ENCODE data around the gene PRX.

The PRX gene

GRCh38 chr19:40420451-40420765, 7.2 kb upstream of the PRX start:
- no peak for TF ChIP-seq CTCF (IDR thresholded peaks at IDR 0.05; ENCODE audit: borderline replicate concordance, control extremely low read depth, extremely low read depth, insufficient read depth, missing control alignments)
- in situ Hi-C loops (cut with MboI; ENCODE audit: low sequenced_read_pairs, unreplicated experiment): no loop called here
- DNase-seq (ENCODE audit: low spot score): no peak

GRCh38 chr19:40419780-40420179, 6.6 kb upstream of the PRX start:
- in situ Hi-C loops (cut with MboI; ENCODE audit: low sequenced_read_pairs, unreplicated experiment): no loop called here

GRCh38 chr19:40419066-40419612, 6.0 kb upstream of the PRX start:
- no peak for TF ChIP-seq CTCF (IDR thresholded peaks at IDR 0.05; ENCODE audit: borderline replicate concordance, control extremely low read depth, extremely low read depth, insufficient read depth, missing control alignments)
- in situ Hi-C loops (cut with MboI; ENCODE audit: low sequenced_read_pairs, unreplicated experiment): no loop called here
- DNase-seq (ENCODE audit: low spot score): no peak

More at GRCh38 chr19:40419780-40420179, 6.6 kb upstream of the PRX start:
- TF ChIP-seq CTCF (IDR thresholded peaks at IDR 0.05; ENCODE audit: borderline replicate concordance, control extremely low read depth, extremely low read depth, insufficient read depth, missing control alignments): no peak
- no peak for DNase-seq (ENCODE audit: low spot score)

GRCh38 chr19:40418040-40418439, 4.9 kb upstream of the PRX start:
- TF ChIP-seq CTCF (IDR thresholded peaks at IDR 0.05; ENCODE audit: borderline replicate concordance, control extremely low read depth, extremely low read depth, insufficient read depth, missing control alignments): no peak
- in situ Hi-C loops (cut with MboI; ENCODE audit: low sequenced_read_pairs, unreplicated experiment): no loop called here

GRCh38 chr19:40417643-40417981, 4.4 kb upstream of the PRX start:
- in situ Hi-C loops (cut with MboI; ENCODE audit: low sequenced_read_pairs, unreplicated experiment): no loop called here
- no peak for TF ChIP-seq CTCF (IDR thresholded peaks at IDR 0.05; ENCODE audit: borderline replicate concordance, control extremely low read depth, extremely low read depth, insufficient read depth, missing control alignments)
- DNase-seq (ENCODE audit: low spot score): no peak

More at GRCh38 chr19:40418040-40418439, 4.9 kb upstream of the PRX start:
- DNase-seq (ENCODE audit: low spot score): no peak

GRCh38 chr19:40416918-40417642, 3.9 kb upstream of the PRX start:
- TF ChIP-seq CTCF (IDR thresholded peaks at IDR 0.05; ENCODE audit: borderline replicate concordance, control extremely low read depth, extremely low read depth, insufficient read depth, missing control alignments): no peak
- in situ Hi-C loops (cut with MboI; ENCODE audit: low sequenced_read_pairs, unreplicated experiment): no loop called here
- DNase-seq (ENCODE audit: low spot score): peak; percentile 52
